Renal pelvis (tissue), 4 donors: Measurements from ENCODE around the gene NUDT8. TPM values are rescaled to one million over a fixed set of nuclear protein-coding genes. Genes with fewer than 3 reads are reported as not detected.
"Not testable (repeated sequence)": the region's sequence is repeated elsewhere in the genome, so short reads cannot be mapped to it uniquely, and the experiment has no call there.

Experiments used
- DNase-seq: peaks from one replicate; pipeline ENCODE4 v3.0.0-alpha.2; 2013
- polyA plus RNA-seq, 3 donors: library from polyadenylated mRNA; unstranded; fragments of 120-200 nt; gene quantifications; one replicate each; pipeline ENCODE4 v1.2.1, GENCODE V29; 2013; ENCODE audit not compliant: insufficient read length in 3 of 3

Gene NUDT8
- polyA plus RNA-seq, 3 donors, result 5.7 to 6.8 (median 6.7) TPM

- no peak for DNase-seq
Observed at GRCh38 chr11:67663532-67664212, 33.9 kb upstream of the NUDT8 start.

DNA sequence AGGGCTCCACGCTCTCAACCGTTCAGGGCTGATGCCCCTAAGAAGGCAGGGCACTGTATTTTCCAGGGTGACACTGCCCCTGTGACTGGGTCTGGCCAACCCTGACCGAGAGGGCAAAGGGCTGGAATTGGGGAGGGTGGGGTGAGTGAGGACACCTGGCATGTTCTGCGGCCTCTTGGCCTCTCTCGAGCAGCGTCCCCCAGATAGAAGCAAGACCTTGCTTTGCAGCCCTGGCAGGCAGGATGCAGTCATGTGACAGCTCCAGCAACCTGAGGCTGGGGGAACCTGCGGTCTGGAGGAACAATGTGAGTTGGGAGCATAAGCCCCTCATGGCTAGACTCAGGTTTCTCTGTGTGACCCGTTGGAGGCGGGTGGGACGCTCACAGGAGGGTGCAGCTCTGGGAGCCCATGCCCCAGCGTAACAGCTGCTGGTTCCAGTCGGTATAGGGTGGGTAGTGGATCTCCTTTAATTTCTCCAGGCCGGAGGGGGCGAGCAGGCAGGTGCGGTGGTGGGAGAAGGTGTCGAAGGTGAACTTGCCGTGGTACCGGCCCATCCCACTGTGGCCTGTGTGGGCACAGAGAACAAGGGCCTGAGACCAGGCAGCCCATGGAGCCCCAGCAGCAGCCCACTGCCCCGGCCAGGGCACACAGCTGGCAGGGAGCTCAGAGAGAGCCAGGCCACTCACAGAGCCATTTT lies 33.2 kb upstream of the NUDT8 start:
- DNase-seq, result no peak

GRCh38 chr11:67662142-67662834 lies 32.6 kb upstream of the NUDT8 start:
- DNase-seq, result no peak

GRCh38 chr11:67660752-67661151 lies 31.0 kb upstream of the NUDT8 start:
- DNase-seq, result not testable (repeated sequence)

- not testable (repeated sequence) for DNase-seq
Observed at GRCh38 chr11:67659651-67660165, 30.0 kb upstream of the NUDT8 start.

GRCh38 chr11:67657300-67657699 lies 27.6 kb upstream of the NUDT8 start:
- no peak for DNase-seq

GRCh38 chr11:67656278-67656922 lies 26.7 kb upstream of the NUDT8 start:
- DNase-seq, result no peak

GRCh38 chr11:67654225-67654624 lies 24.5 kb upstream of the NUDT8 start:
- no peak for DNase-seq

DNA sequence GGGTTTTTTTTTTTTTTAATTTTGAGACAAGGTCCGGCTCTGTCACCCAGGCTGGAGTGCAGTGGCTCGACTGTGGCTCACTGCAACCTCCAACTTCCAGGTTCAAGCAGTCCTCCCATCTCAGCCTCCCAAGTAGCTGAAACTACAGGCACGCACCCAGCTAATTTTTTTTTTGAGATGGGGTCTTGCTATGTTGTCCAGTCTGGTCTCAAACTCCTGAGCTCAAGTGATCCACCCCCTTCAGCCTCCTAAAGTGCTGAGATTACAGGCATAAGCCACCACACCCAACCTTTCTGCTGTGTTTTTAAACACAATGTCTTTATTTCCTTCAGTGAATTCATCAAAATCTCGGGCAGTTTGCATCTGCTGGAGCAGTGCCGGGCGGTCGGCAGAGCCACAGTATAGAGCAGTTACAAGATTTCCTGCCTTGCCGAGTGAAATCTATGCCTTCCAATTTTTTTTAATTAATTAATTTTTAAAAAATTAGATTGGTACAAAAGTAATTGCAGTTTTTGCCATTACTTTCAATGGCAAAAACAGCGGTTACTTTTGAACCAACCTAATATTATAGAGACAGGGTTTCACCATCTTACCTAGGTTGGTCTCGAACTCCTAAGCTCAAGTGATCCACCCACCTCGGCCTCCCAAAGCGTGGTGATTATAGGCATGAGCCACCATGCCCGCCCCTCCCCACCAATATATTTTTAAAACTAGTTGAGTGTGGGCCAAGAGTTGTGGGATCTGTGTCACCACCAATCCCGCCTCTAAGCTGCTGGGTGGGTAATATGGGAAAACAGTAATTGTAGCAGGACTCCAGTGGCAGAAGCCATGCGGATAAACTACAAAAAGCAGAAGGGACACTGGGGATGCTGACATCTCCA lies 23.5 kb upstream of the NUDT8 start:
- no peak for DNase-seq

- no peak for DNase-seq
Observed at GRCh38 chr11:67651976-67652781, 22.4 kb upstream of the NUDT8 start.

- no peak for DNase-seq
Observed at GRCh38 chr11:67649634-67650510, 20.1 kb upstream of the NUDT8 start.

- DNase-seq, result no peak
Observed at GRCh38 chr11:67648796-67649613, 19.3 kb upstream of the NUDT8 start.

- no peak for DNase-seq
Observed at GRCh38 chr11:67648140-67648795, 18.5 kb upstream of the NUDT8 start.

- DNase-seq, result no peak
Observed at GRCh38 chr11:67647471-67647870, 17.7 kb upstream of the NUDT8 start.

GRCh38 chr11:67646535-67647336 lies 17.0 kb upstream of the NUDT8 start:
- DNase-seq, result no peak

DNA sequence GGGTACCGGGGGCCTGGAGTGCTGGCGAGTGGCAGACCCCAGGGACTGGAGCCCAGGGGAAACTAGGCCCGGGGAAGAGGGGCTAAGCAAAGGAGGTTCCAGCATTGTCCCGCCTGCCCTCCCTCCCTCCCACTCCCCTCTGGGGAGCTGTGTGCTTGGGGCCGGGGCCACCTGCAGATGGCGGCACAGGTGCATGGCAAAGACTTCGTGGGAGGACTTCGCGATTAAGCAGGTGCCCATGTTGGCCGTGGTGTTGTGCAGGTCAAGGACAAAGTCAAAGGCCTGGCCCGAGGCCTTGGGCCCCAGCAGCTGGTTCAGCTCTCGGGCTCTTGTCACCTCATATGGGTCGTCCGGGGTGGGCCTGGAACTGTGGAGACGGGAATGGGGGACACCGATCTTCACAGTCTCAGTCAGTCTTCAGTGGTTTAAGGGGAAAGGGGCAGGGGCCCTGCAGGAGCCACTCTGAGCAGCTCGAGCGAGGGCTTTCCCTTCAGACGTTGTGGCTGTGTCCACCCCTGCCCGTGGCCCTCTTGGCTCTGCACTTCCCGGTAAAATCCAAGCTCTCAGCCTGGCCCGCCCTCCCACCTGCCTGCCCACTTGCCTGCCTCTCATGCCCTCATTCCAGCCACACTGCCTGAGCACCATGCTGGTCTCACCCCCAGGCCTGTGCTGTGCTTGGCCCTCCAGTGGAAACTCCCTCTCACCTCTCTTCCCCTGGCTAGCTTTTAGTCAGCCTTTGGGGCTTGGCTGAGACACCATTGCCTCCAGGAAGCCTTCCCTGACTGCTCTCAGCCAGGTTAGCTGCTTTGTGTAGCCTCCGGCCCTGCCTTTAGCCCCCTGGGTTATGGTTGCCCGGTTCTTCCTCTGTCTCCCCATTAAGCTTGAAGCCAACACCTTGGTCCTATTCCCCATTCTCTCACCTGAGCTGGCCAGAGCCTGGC lies 16.1 kb upstream of the NUDT8 start:
- no peak for DNase-seq
